Testis (tissue), 3 donors: ENCODE results near the gene TACC3. TPM values are rescaled to one million over a fixed set of nuclear protein-coding genes. Genes with fewer than 3 reads are reported as not detected.

Experiments
- DNase-seq: peaks from one replicate; pipeline ENCODE4 v3.0.0-alpha.2; 2019
- H3K27ac ChIP-seq, 2 donors: fragments of 200-600 bp; sonication (generic); one replicate each; pipeline ENCODE4 v1.5.1; 2019
- H3K27me3 ChIP-seq: fragments of 200-600 bp; sonication (generic); one replicate; pipeline ENCODE4 v1.5.1; 2019
- H3K36me3 ChIP-seq: fragments of 200-600 bp; sonication (generic); one replicate; pipeline ENCODE4 v1.5.1; 2017; ENCODE audit warnings: low read depth; ENCODE audit errors: missing control alignments
- H3K4me1 ChIP-seq: fragments of 200-600 bp; sonication (generic); one replicate; pipeline ENCODE4 v1.5.1; 2019
- H3K4me3 ChIP-seq, 2 donors: fragments of 200-600 bp; sonication (generic); one replicate each; pipeline ENCODE4 v1.5.1; 2017 to 2019
- H3K9me3 ChIP-seq: fragments of 200-600 bp; sonication (generic); one replicate; pipeline ENCODE4 v1.5.1; 2017
- CTCF ChIP-seq, 3 experiments: fragments of 450-650 bp in 2 of 3; fragments of 200-600 bp in 1 of 3; sonication (generic) in 1 of 3; IDR thresholded peaks; one replicate each; pipeline ENCODE4 v1.5.1; 2016 to 2019; ENCODE audit warnings: antibody characterized with exemption in 3 of 3, mild to moderate bottlenecking in 2 of 3, moderate library complexity in 1 of 3
- POLR2A ChIP-seq: fragments of 450-650 bp; IDR thresholded peaks from one replicate; pipeline ENCODE4 v1.6.1; 2017; ENCODE audit warnings: antibody characterized with exemption, mild to moderate bottlenecking, moderate library complexity
- WGBS, 2 donors: methylation state at CpG; one replicate each; pipeline ENCODE4 v1.1.5; 2018; 5-methylcytosine and 5-hydroxymethylcytosine counted together
- intact Hi-C: fragments of 100-400 bp; cut with DNase I; formaldehyde crosslinking; loops from one replicate; pipeline ENCODE4 v1.15.1; 2023; ENCODE audit warnings: low total_unique reads
- polyA plus RNA-seq: library from polyadenylated mRNA; stranded (reverse); fragments of 350-450 nt; fragmentation: Illumina TruSeq; extraction: RNeasy Lipid Tissue Mini Kit (QIAGEN cat#74804); gene quantifications from one replicate; pipeline ENCODE4 v1.2.3, GENCODE V29; 2014; ENCODE audit warnings: low read depth, low replicate concordance; ENCODE audit not compliant: insufficient read depth
- total RNA-seq, 2 donors: library from RNA; depleted of rRNA; stranded (reverse); fragments of >200 nt; gene quantifications; one replicate each; pipeline ENCODE4 v1.2.3, GENCODE V29; 2016

Gene TACC3
- total and polyA plus RNA-seq, 3 donors from 2014 or later: 82.9 to 158 (median 112) TPM

- Histone ChIP-seq H3K9me3 (no peaks in the 10 kb centered on the region), H3K27me3 (no peaks in the 10 kb centered on the region), H3K4me3 (no peak overlapping the region), H3K27ac (no peak overlapping the region), H3K36me3 (no peaks in the 10 kb centered on the region), H3K4me1 (no peaks in the 10 kb centered on the region)
- intact Hi-C loops: no loop called here
- 85 to 86% methylated on average over 10 of the region's 10 CpGs for WGBS, 2 donors
- TF ChIP-seq CTCF (IDR thresholded peaks at IDR 0.05) (no peak), POLR2A (no peak)
- no peak for DNase-seq
Observed at GRCh38 chr4:1675802-1676137, 45.6 kb upstream of the TACC3 start.

- intact Hi-C loops: no loop called here
- H3K9me3 ChIP-seq: no peaks in the 10 kb centered on the region
- no peak overlapping the region for H3K4me3 ChIP-seq
- H3K4me1 ChIP-seq: no peaks in the 10 kb centered on the region
- H3K27me3 ChIP-seq: no peaks in the 10 kb centered on the region
- H3K27ac ChIP-seq: no peak overlapping the region
- no peaks in the 10 kb centered on the region for H3K36me3 ChIP-seq
- 81 to 86% methylated on average over 24 to 25 of the region's 25 CpGs for WGBS, 2 donors
- no peak for DNase-seq
- TF ChIP-seq POLR2A (no peak), CTCF (IDR thresholded peaks at IDR 0.05) (no peak)
Observed at GRCh38 chr4:1676605-1677525, 44.5 kb upstream of the TACC3 start.

GRCh38 chr4:1678244-1678643 lies 43.1 kb upstream of the TACC3 start:
- no peaks in the 10 kb centered on the region for H3K36me3 ChIP-seq
- TF ChIP-seq POLR2A (no peak), CTCF (IDR thresholded peaks at IDR 0.05) (no peak)
- intact Hi-C loops: no loop called here
- no peak for DNase-seq
- 84 to 90% methylated on average over 5 of the region's 5 CpGs for WGBS, 2 donors
- no peaks in the 10 kb centered on the region for H3K4me1 ChIP-seq
- no peak overlapping the region for H3K27ac ChIP-seq
- H3K27me3 ChIP-seq: no peaks in the 10 kb centered on the region
- H3K4me3 ChIP-seq: no peak overlapping the region
- no peaks in the 10 kb centered on the region for H3K9me3 ChIP-seq

- 61 to 65% methylated on average over 13 of the region's 13 CpGs for WGBS, 2 donors
- H3K4me3 ChIP-seq: peak overlapping the region; percentile 59 to 71
- H3K36me3 ChIP-seq: no peaks in the 10 kb centered on the region
- H3K27ac ChIP-seq: peak overlapping the region in 1 of 2 donors; percentile 87
- TF ChIP-seq POLR2A (no peak), CTCF (IDR thresholded peaks at IDR 0.05) (no peak)
- H3K4me1 ChIP-seq: no peaks in the 10 kb centered on the region
- H3K9me3 ChIP-seq: no peaks in the 10 kb centered on the region
- no peaks in the 10 kb centered on the region for H3K27me3 ChIP-seq
- DNase-seq: no peak
- intact Hi-C loops: no loop called here
Observed at GRCh38 chr4:1682860-1683259, 38.5 kb upstream of the TACC3 start.
